ENCODE data around the gene EXTL2. TPM values are rescaled to one million over a fixed set of nuclear protein-coding genes. Genes with fewer than 3 reads are reported as not detected.
"Not testable (repeated sequence)": the region's sequence is repeated elsewhere in the genome, so short reads cannot be mapped to it uniquely, and the experiment has no call there.

The EXTL2 gene, protein sequence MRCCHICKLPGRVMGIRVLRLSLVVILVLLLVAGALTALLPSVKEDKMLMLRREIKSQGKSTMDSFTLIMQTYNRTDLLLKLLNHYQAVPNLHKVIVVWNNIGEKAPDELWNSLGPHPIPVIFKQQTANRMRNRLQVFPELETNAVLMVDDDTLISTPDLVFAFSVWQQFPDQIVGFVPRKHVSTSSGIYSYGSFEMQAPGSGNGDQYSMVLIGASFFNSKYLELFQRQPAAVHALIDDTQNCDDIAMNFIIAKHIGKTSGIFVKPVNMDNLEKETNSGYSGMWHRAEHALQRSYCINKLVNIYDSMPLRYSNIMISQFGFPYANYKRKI
- total RNA-seq (67.0 TPM), polyA plus RNA-seq (12.9 TPM)

GRCh38 chr1:100894603-100895539 lies at the start of gene EXTL2:
EXTL2 (minus strand) TSS chr1:100894842; CDS start chr1:100888757, 6,085 bp downstream.
- H3K4me1 ChIP-seq (ENCODE audit: insufficient read depth), result no peaks in the 10 kb centered on the region
- DNase-seq (ENCODE audit: extremely low spot score), result peak; percentile 88
- H3K27ac ChIP-seq (ENCODE audit: low read depth), result peak within 1 kb of the TSS; percentile 91
- no peaks in the 10 kb centered on the region for H3K36me3 ChIP-seq (ENCODE audit: insufficient read depth)
- WGBS, result under 1% methylated on average over 47 of the region's 47 CpGs
- peak within 1 kb of the TSS; percentile 66 for H3K4me3 ChIP-seq (ENCODE audit: low read depth, low read length)

- H3K4me3 ChIP-seq (ENCODE audit: low read depth, low read length), result no peak overlapping the region
- no peak for DNase-seq (ENCODE audit: extremely low spot score)
- H3K4me1 ChIP-seq (ENCODE audit: insufficient read depth), result no peaks in the 10 kb centered on the region
- WGBS, result 99% methylated on average over 1 of the region's 1 CpG
- H3K27ac ChIP-seq (ENCODE audit: low read depth), result no peak overlapping the region
- peaks cover 1% of the 10 kb centered on the region for H3K36me3 ChIP-seq (ENCODE audit: insufficient read depth)
Measured at GRCh38 chr1:100943533-100943932, 48.9 kb upstream of the EXTL2 start.

- no peak overlapping the region for H3K4me3 ChIP-seq (ENCODE audit: low read depth, low read length)
- no peaks in the 10 kb centered on the region for H3K4me1 ChIP-seq (ENCODE audit: insufficient read depth)
- 76% methylated on average over 2 of the region's 2 CpGs for WGBS
- peaks cover 1% of the 10 kb centered on the region for H3K36me3 ChIP-seq (ENCODE audit: insufficient read depth)
- H3K27ac ChIP-seq (ENCODE audit: low read depth), result no peak overlapping the region
- no peak for DNase-seq (ENCODE audit: extremely low spot score)
Measured at GRCh38 chr1:100942304-100943046, 47.8 kb upstream of the EXTL2 start.

DNA sequence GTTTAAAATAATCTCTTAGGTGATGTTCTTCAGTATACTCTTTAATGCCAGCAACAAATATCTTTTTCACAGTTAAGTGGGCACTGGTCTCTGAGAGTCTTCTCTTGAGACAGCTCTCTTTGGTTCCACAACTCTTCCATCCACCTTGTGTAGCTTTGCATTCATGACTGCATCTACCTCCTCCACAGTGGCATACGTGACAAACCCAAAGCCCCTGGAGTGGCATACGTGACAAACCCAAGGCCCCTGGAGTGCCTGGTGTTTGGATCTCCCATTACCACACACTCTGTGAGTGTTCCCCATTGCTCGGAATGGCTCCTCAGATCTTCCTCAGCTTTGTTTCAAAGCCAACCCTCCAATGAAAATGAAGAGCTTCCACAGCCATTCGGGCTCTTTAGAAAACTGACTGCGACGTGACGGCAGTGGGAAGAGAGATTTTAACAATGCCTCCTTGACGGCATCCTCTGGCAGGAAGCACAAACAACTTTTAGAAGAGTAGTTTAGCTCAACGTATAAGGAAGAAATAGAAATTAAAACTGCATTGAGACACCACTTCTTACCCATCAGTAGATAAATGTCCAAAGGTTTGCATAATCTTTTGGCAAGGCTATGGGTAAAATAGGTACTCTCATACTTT lies 47.1 kb upstream of the EXTL2 start:
- WGBS, result 93% methylated on average over 9 of the region's 9 CpGs
- H3K36me3 ChIP-seq (ENCODE audit: insufficient read depth), result peaks cover 1% of the 10 kb centered on the region
- no peak overlapping the region for H3K4me3 ChIP-seq (ENCODE audit: low read depth, low read length)
- DNase-seq (ENCODE audit: extremely low spot score), result no peak
- H3K27ac ChIP-seq (ENCODE audit: low read depth), result no peak overlapping the region
- H3K4me1 ChIP-seq (ENCODE audit: insufficient read depth), result no peaks in the 10 kb centered on the region

- 91% methylated on average over 1 of the region's 1 CpG for WGBS
- no peak overlapping the region for H3K27ac ChIP-seq (ENCODE audit: low read depth)
- no peak overlapping the region for H3K4me3 ChIP-seq (ENCODE audit: low read depth, low read length)
- no peak for DNase-seq (ENCODE audit: extremely low spot score)
- peaks cover 1% of the 10 kb centered on the region for H3K36me3 ChIP-seq (ENCODE audit: insufficient read depth)
- no peaks in the 10 kb centered on the region for H3K4me1 ChIP-seq (ENCODE audit: insufficient read depth)
Measured at GRCh38 chr1:100941098-100941527, 46.5 kb upstream of the EXTL2 start.

GRCh38 chr1:100936194-100936967 lies 41.7 kb upstream of the EXTL2 start:
- DNase-seq (ENCODE audit: extremely low spot score), result no peak
- Histone ChIP-seq H3K36me3 (ENCODE audit: insufficient read depth) (no peaks in the 10 kb centered on the region), H3K4me3 (ENCODE audit: low read depth, low read length) (no peak overlapping the region), H3K4me1 (ENCODE audit: insufficient read depth) (no peaks in the 10 kb centered on the region), H3K27ac (ENCODE audit: low read depth) (no peak overlapping the region)

- not testable (repeated sequence) for H3K27ac ChIP-seq (ENCODE audit: low read depth); DNase-seq (ENCODE audit: extremely low spot score); H3K4me1 ChIP-seq (ENCODE audit: insufficient read depth); H3K36me3 ChIP-seq (ENCODE audit: insufficient read depth); H3K4me3 ChIP-seq (ENCODE audit: low read depth, low read length)
- 96% methylated on average over 2 of the region's 2 CpGs for WGBS
Measured at GRCh38 chr1:100933555-100933954, 38.9 kb upstream of the EXTL2 start.

DNA sequence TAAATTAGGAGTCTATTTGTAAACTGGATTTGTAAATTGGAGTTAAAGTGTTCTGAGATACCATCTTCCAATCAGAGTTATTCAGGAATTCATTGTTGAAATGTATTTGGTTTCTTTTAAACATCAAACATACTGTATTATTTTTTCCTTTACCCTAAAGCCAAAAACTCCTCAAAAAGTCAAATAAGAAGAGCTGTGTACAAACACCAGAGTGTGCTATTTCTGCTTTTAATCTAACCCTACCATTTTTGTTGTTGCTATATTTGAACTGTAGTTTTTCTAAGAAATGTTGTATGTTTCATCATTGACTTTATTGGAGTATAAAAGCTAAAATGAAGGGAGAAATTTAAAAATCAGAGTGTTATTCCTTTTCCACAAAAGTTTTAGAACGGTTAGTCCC lies 37.1 kb upstream of the EXTL2 start:
- WGBS, result 80% methylated on average over 1 of the region's 1 CpG

GRCh38 chr1:100930494-100930893 lies 35.9 kb upstream of the EXTL2 start:
- H3K4me3 ChIP-seq (ENCODE audit: low read depth, low read length), result no peak overlapping the region
- no peaks in the 10 kb centered on the region for H3K36me3 ChIP-seq (ENCODE audit: insufficient read depth)
- no peaks in the 10 kb centered on the region for H3K4me1 ChIP-seq (ENCODE audit: insufficient read depth)
- DNase-seq (ENCODE audit: extremely low spot score), result no peak
- no peak overlapping the region for H3K27ac ChIP-seq (ENCODE audit: low read depth)

More for the DNA sequence above, 37.1 kb upstream of the EXTL2 start:
- no peak for DNase-seq (ENCODE audit: extremely low spot score)
- H3K4me1 ChIP-seq (ENCODE audit: insufficient read depth), result no peaks in the 10 kb centered on the region
- H3K36me3 ChIP-seq (ENCODE audit: insufficient read depth), result no peaks in the 10 kb centered on the region
- H3K27ac ChIP-seq (ENCODE audit: low read depth), result no peak overlapping the region
- no peak overlapping the region for H3K4me3 ChIP-seq (ENCODE audit: low read depth, low read length)

DNA sequence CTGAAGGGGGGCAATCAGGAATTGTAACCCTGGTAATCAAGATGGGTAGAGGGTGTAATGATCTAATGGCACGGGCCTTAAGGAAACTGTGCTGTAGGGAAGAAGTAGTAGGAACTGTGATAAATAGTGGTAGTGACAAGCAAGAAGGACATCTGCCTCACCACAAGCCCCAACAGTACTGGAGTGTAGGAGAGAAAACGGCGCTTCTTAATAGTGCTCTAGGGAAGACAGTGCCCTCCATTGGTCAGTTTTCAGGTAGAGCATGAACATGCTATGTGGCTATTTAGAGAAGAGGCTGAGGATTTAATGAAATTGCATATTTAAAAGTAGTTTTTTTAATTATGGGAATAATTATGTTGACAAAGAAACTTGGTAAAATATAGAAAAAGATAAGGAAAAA lies 33.5 kb upstream of the EXTL2 start:
- H3K4me3 ChIP-seq (ENCODE audit: low read depth, low read length), result no peak overlapping the region
- no peak for DNase-seq (ENCODE audit: extremely low spot score)
- H3K27ac ChIP-seq (ENCODE audit: low read depth), result no peak overlapping the region
- no peaks in the 10 kb centered on the region for H3K4me1 ChIP-seq (ENCODE audit: insufficient read depth)
- H3K36me3 ChIP-seq (ENCODE audit: insufficient read depth), result no peaks in the 10 kb centered on the region
- WGBS, result 84% methylated on average over 3 of the region's 3 CpGs

DNA sequence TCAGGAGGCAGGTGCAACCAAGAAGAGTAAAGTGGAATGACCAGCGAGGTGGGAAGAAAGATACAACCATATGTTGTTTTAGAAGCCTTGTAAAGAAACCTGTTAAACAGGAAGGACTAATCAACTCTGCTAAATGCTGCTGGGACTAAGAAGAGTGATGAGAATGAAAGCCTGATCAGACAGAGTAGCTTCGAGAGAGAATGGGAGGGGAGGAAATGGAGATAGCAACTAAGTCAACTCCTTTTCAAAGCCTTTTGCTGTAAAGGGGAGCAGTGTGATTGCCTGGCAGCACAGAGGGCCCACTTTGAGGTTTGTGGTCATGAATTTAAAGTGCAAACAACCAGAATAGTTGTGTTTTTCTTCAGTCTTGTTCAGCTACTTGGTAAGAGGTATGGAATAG lies 32.6 kb upstream of the EXTL2 start:
- no peak overlapping the region for H3K4me3 ChIP-seq (ENCODE audit: low read depth, low read length)
- 66% methylated on average over 2 of the region's 2 CpGs for WGBS
- no peaks in the 10 kb centered on the region for H3K4me1 ChIP-seq (ENCODE audit: insufficient read depth)
- DNase-seq (ENCODE audit: extremely low spot score), result no peak
- no peaks in the 10 kb centered on the region for H3K36me3 ChIP-seq (ENCODE audit: insufficient read depth)
- no peak overlapping the region for H3K27ac ChIP-seq (ENCODE audit: low read depth)

GRCh38 chr1:100926240-100926639 lies 31.6 kb upstream of the EXTL2 start:
- Histone ChIP-seq H3K36me3 (ENCODE audit: insufficient read depth) (no peaks in the 10 kb centered on the region), H3K4me1 (ENCODE audit: insufficient read depth) (no peaks in the 10 kb centered on the region), H3K4me3 (ENCODE audit: low read depth, low read length) (no peak overlapping the region), H3K27ac (ENCODE audit: low read depth) (no peak overlapping the region)
- DNase-seq (ENCODE audit: extremely low spot score), result no peak
- 98% methylated on average over 2 of the region's 2 CpGs for WGBS
